Calu3 (cell line): ENCODE measurements around the gene GALR1. TPM values are rescaled to one million over a fixed set of nuclear protein-coding genes. Genes with fewer than 3 reads are reported as not detected.

ENCODE experiments used
- BruUV-seq: library from RNA; stranded (reverse); fragments of 400-500 nt; replicated peaks from 2 replicates; lab custom pipeline; 2021; lab: Mats Ljungman, UMichigan
- CTCF ChIA-PET: fragments of 300-600 bp; sonication (Branson Sonifier 250); formaldehyde crosslinking; loops from one replicate; lab custom pipeline; 2022; ENCODE audit warnings: antibody characterized with exemption; lab: Charles Lee
- DNase-seq: peaks from one replicate; pipeline ENCODE4 v3.0.0; 2022
- H3K27ac Mint-ChIP-seq: one replicate; pipeline ENCODE4 v1.8.0; 2022; ENCODE audit warnings: mixed read lengths; ENCODE audit not compliant: unreplicated experiment
- H3K27me3 Mint-ChIP-seq: one replicate; pipeline ENCODE4 v1.8.0; 2022; ENCODE audit warnings: mixed read lengths; ENCODE audit not compliant: unreplicated experiment
- H3K36me3 Mint-ChIP-seq: one replicate; pipeline ENCODE4 v1.8.0; 2022; ENCODE audit warnings: mild to moderate bottlenecking, moderate library complexity, mixed read lengths; ENCODE audit not compliant: insufficient read depth, unreplicated experiment
- H3K4me1 Mint-ChIP-seq: one replicate; pipeline ENCODE4 v1.8.0; 2022; ENCODE audit warnings: mild to moderate bottlenecking, low read depth, mixed read lengths; ENCODE audit not compliant: unreplicated experiment
- H3K4me3 Mint-ChIP-seq: one replicate; pipeline ENCODE4 v1.8.0; 2022; ENCODE audit warnings: mild to moderate bottlenecking, low read depth, moderate library complexity, mixed read lengths; ENCODE audit not compliant: unreplicated experiment
- H3K9me3 Mint-ChIP-seq: one replicate; pipeline ENCODE4 v1.8.0; 2022; ENCODE audit warnings: low read depth, mixed read lengths; ENCODE audit not compliant: unreplicated experiment
- CTCF ChIP-seq: fragments of 200-600 bp; IDR thresholded peaks from one replicate; pipeline ENCODE4 v1.8.0; 2022; ENCODE audit warnings: antibody characterized with exemption; ENCODE audit not compliant: unreplicated experiment
- intact Hi-C: fragments of 100-400 bp; cut with micrococcal nuclease; formaldehyde crosslinking; loops from one replicate; pipeline ENCODE4 v1.10.0; 2022; ENCODE audit not compliant: unreplicated experiment
- total RNA-seq: library from RNA; stranded (reverse); gene quantifications from 2 replicates; pipeline ENCODE4 v1.2.3, GENCODE V29; 2022

The GALR1 gene
- total RNA-seq, 1 experiment from 2014 or later: not detected

- H3K27me3 Mint-ChIP-seq: peaks cover 66% of the 10 kb centered on the region
- CTCF ChIA-PET: no interaction called here
- intact Hi-C loops: no loop called here
- H3K27ac Mint-ChIP-seq: no peak overlapping the region
- peaks cover 3% of the 10 kb centered on the region for H3K9me3 Mint-ChIP-seq
- H3K36me3 Mint-ChIP-seq: no peaks in the 10 kb centered on the region
- no peak for TF ChIP-seq CTCF
- H3K4me3 Mint-ChIP-seq: no peak overlapping the region
- no TSS peak for BruUV-seq
- peaks cover 8% of the 10 kb centered on the region for H3K4me1 Mint-ChIP-seq
- no peak for DNase-seq
Observed at GRCh38 chr18:77320971-77321559, 71.4 kb downstream of the GALR1 start.

DNA sequence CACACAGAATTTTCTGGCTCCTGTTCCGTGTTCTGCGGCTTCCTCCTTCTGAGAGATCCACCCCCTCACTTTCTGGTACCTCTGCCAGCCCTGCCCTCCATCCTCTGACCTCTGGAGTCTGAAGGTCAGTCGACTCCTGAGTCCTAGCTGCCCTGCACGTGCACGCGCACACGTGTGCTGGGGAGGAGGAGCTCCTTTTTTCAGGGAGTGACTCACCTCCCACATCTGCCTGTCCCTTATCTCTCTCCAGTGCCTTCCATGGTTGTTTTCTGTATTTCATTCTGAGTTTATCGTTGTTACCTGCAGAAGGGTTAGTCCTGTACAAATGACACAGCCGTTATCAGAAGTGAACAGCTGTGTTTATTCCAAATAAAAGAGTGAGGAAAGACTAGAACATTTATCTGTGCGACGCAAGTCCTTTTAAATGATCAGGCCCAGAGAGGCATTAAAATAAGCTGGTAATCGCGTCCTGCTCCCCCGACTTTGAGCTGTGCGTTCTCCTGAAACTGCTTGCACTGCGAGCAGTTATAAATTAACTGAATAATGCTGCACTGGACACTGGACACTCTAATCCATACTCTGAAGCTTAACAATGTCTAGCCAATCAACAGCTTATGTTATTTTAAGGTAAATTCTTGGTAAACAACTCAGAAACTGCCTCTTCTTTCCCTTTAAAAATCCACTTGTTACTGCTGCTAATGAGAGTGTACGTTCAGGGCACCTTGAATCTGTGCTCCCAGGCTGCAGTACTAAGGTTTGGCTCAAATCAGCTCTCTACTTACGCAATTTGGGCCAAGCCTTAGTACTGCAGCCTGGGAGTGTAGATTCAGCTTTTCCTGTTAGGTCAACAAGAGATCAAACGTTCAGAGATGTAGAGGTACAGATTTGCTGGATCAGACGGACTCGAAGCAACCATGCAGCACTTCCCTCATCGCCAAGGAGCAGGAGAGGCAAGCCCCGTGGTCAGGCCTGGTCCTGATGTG is 72.5 kb downstream of the GALR1 start:
- no peaks in the 10 kb centered on the region for H3K36me3 Mint-ChIP-seq
- no TSS peak for BruUV-seq
- H3K9me3 Mint-ChIP-seq: peaks cover 3% of the 10 kb centered on the region
- no peak for TF ChIP-seq CTCF
- H3K4me1 Mint-ChIP-seq: peaks cover 8% of the 10 kb centered on the region
- H3K27ac Mint-ChIP-seq: no peak overlapping the region
- no peak overlapping the region for H3K4me3 Mint-ChIP-seq
- CTCF ChIA-PET: interaction anchor here (0.5 to 1.0 kb wide), 2 partner anchors 61 to 268 kb away, joined by 3 to 5 read pairs; no protein-coding TSS in a partner anchor
- H3K27me3 Mint-ChIP-seq: peaks cover 56% of the 10 kb centered on the region
- intact Hi-C loops: no loop called here
- no peak for DNase-seq

DNA sequence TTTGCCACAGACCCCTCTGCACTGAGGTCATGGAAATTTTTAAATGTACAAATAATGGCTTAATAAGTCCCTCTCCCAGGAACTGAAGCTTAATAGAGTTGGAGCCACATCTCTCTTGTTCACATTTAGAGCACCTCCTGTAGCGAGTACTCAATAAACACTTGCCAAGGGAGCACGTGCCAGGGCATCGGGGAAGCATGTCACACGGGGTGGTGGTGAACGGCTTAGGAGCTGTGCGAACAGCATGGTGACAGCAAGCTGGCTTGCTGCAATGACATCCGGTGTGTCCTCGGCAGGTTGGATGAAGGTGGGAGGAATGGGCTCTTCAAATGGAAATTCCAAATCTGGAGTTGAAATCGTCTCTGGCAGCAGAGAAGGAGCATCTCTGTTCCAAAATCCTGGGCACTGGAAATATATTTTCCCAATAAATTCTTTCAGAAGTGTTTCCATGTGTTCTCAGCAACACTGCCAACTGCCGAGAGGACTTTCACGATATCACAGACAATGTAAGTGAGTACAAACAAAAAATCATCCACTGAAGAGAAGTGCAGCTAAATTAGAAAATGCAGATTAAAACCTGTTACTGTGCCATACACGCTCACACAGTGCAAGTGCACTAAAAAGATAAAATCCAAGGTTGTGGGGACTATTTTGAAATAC is 74.1 kb downstream of the GALR1 start:
- CTCF ChIA-PET: no interaction called here
- BruUV-seq: no TSS peak
- DNase-seq: no peak
- H3K4me3 Mint-ChIP-seq: no peak overlapping the region
- peaks cover 8% of the 10 kb centered on the region for H3K4me1 Mint-ChIP-seq
- no peak overlapping the region for H3K27ac Mint-ChIP-seq
- no peak for TF ChIP-seq CTCF
- H3K9me3 Mint-ChIP-seq: peaks cover 3% of the 10 kb centered on the region
- peaks cover 47% of the 10 kb centered on the region for H3K27me3 Mint-ChIP-seq
- H3K36me3 Mint-ChIP-seq: no peaks in the 10 kb centered on the region
- intact Hi-C loops: no loop called here

Other genes with a start within 250 kb of the GALR1 start
- gene MBP, start 117.1 kb upstream of the GALR1 start, total RNA-seq: 221 and 257 TPM in 2 replicates